HepG2 (cell line): Measurements from ENCODE around the gene HSD11B2.

Experiments used
- ADNP ChIP-seq: sonication (generic); formaldehyde crosslinking; IDR thresholded peaks from 2 replicates; pipeline ENCODE4 v1.4.0; 2020; ENCODE audit warnings: missing genetic modification reagents
- CBX5 ChIP-seq: sonication (generic); formaldehyde crosslinking; IDR thresholded peaks from 2 replicates; pipeline ENCODE4 v1.4.0; 2020; ENCODE audit warnings: missing genetic modification reagents, borderline replicate concordance
- FOXP1 ChIP-seq, 2 experiments: fragments of 450-650 bp in 1 of 2; IDR thresholded peaks; 2 replicates each; pipeline ENCODE4 v1.6.1; 2017 to 2018; ENCODE audit warnings: antibody characterized with exemption in 1 of 2
- JUND ChIP-seq: sonication (generic); formaldehyde crosslinking; IDR thresholded peaks from 2 replicates; pipeline ENCODE4 v1.8.0; 2022; ENCODE audit warnings: mild to moderate bottlenecking, missing genetic modification reagents
- MXD4 ChIP-seq: IDR thresholded peaks from 2 replicates; pipeline ENCODE4 v1.6.1; 2016; ENCODE audit warnings: mild to moderate bottlenecking, missing biosample characterization, missing genetic modification reagents
- YY1 ChIP-seq: IDR thresholded peaks from 2 replicates; pipeline ENCODE4 v1.6.1; 2011; ENCODE audit warnings: low read length, low read depth, moderate library complexity, mild to moderate bottlenecking; ENCODE audit not compliant: insufficient read depth, insufficient replicate concordance
- ZBTB8A ChIP-seq: sonication (generic); formaldehyde crosslinking; IDR thresholded peaks from 2 replicates; pipeline ENCODE4 v1.4.0; 2020; ENCODE audit warnings: mild to moderate bottlenecking, low read depth, missing genetic modification reagents, borderline replicate concordance
- ZNF24 ChIP-seq: fragments of 450-650 bp; IDR thresholded peaks from 2 replicates; pipeline ENCODE4 v1.6.1; 2017; ENCODE audit warnings: antibody characterized with exemption, mild to moderate bottlenecking
- ZNF891 ChIP-seq: sonication (generic); formaldehyde crosslinking; IDR thresholded peaks from 2 replicates; pipeline ENCODE4 v1.5.0; 2020; ENCODE audit warnings: mild to moderate bottlenecking, missing genetic modification reagents
- TF ChIP-seq, protein P1 (sequence below): sonication (generic); formaldehyde crosslinking; IDR thresholded peaks from 2 replicates; pipeline ENCODE4 v1.5.0; 2020; ENCODE audit warnings: mild to moderate bottlenecking, missing genetic modification reagents, moderate library complexity
- TF ChIP-seq, protein P2 (sequence below): sonication (generic); formaldehyde crosslinking; IDR thresholded peaks from 2 replicates; pipeline ENCODE4 v1.4.0; 2020; ENCODE audit warnings: missing genetic modification reagents

DNA sequence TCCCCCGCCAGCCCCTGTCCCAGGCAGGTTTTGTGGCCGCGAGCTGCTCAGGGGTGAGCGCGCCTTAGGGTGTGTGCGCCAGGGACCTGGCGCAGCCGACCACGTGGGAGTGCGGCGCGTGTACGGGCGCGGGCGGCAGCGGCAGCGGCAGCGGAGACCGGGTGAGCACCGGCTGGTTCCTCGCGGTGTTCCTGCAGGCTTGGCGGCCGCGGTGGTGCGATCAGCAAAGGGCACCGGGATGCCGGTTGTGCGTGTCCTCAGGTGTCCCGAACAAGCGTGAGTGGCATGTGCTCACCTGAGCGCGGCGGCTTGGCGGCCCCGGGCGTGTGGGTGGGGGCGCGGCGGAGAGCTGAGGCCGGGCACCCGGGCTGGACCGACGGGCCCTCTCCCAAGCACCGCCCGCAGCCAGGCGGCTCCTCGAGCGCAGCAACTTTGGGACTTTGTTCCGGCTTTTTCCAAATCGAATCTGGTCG is 381 bp upstream of the HSD11B2 start:
- TF ChIP-seq, protein P1, sequence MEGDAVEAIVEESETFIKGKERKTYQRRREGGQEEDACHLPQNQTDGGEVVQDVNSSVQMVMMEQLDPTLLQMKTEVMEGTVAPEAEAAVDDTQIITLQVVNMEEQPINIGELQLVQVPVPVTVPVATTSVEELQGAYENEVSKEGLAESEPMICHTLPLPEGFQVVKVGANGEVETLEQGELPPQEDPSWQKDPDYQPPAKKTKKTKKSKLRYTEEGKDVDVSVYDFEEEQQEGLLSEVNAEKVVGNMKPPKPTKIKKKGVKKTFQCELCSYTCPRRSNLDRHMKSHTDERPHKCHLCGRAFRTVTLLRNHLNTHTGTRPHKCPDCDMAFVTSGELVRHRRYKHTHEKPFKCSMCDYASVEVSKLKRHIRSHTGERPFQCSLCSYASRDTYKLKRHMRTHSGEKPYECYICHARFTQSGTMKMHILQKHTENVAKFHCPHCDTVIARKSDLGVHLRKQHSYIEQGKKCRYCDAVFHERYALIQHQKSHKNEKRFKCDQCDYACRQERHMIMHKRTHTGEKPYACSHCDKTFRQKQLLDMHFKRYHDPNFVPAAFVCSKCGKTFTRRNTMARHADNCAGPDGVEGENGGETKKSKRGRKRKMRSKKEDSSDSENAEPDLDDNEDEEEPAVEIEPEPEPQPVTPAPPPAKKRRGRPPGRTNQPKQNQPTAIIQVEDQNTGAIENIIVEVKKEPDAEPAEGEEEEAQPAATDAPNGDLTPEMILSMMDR: no peak
- no peak for TF ChIP-seq CBX5 (CRISPR knock-in tag)
- TF ChIP-seq FOXP1 (IDR thresholded peaks at IDR 0.05): no peak
- TF ChIP-seq FOXP1 (CRISPR knock-in tag; IDR thresholded peaks at IDR 0.05): no peak; the same call in 1 of the 2 replicates
- peak; percentile 95 for TF ChIP-seq ZNF891 (CRISPR knock-in tag)
- TF ChIP-seq, protein P2, sequence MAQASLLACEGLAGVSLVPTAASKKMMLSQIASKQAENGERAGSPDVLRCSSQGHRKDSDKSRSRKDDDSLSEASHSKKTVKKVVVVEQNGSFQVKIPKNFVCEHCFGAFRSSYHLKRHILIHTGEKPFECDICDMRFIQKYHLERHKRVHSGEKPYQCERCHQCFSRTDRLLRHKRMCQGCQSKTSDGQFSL (CRISPR knock-in tag): no peak
- TF ChIP-seq JUND (CRISPR knock-in tag): 0 out of 2 replicates have a peak, but pooled peaks have one; percentile 30
- no peak for TF ChIP-seq ADNP
- no peak for TF ChIP-seq ZNF24
- TF ChIP-seq MXD4 (CRISPR knock-in tag): peak; percentile 90
- TF ChIP-seq YY1: no peak
- TF ChIP-seq ZBTB8A (CRISPR knock-in tag): peak; percentile 47; the same call in 1 of the 2 replicates
